HepG2 (cell line): ENCODE results near the gene SLC4A2. TPM values are rescaled to one million over a fixed set of nuclear protein-coding genes. Genes with fewer than 3 reads are reported as not detected.
A peak's percentile ranks its signal among the peaks of the same experiment; 100 is the strongest.

Source experiments
- ATRX ChIP-seq: sonication (generic); formaldehyde crosslinking; IDR thresholded peaks from 2 replicates; pipeline ENCODE4 v1.4.0; 2020; ENCODE audit warnings: missing genetic modification reagents, borderline replicate concordance
- ELF4 ChIP-seq: sonication (generic); formaldehyde crosslinking; IDR thresholded peaks from 2 replicates; pipeline ENCODE4 v1.5.0; 2020; ENCODE audit warnings: missing genetic modification reagents, mild to moderate bottlenecking, moderate library complexity, borderline replicate concordance
- HNRNPUL1 ChIP-seq: fragments of 200-400 bp; formaldehyde crosslinking; IDR thresholded peaks from 2 replicates; pipeline ENCODE4 v1.6.1; 2017; ENCODE audit warnings: low read depth, mild to moderate bottlenecking, low read length, moderate library complexity
- KAT2B ChIP-seq: fragments of 150-350 bp; IDR thresholded peaks from 2 replicates; pipeline ENCODE4 v1.6.1; 2014; ENCODE audit warnings: low read depth, low read length, borderline replicate concordance
- MAZ ChIP-seq, 2 experiments: sonication (generic) in 1 of 2; formaldehyde crosslinking in 1 of 2; IDR thresholded peaks; 2 replicates each; pipeline versions ENCODE4 v1.5.0 to v1.6.1; 2012 to 2020; ENCODE audit warnings: low read depth in 2 of 2, mild to moderate bottlenecking in 2 of 2, borderline replicate concordance in 1 of 2, improper control_type of control experiment in 1 of 2, low read length in 1 of 2, missing genetic modification reagents in 1 of 2, moderate library complexity in 1 of 2
- MED13 ChIP-seq: sonication (generic); formaldehyde crosslinking; IDR thresholded peaks from 2 replicates; pipeline ENCODE4 v1.5.0; 2020; ENCODE audit warnings: missing genetic modification reagents
- MTA1 ChIP-seq: sonication (generic); formaldehyde crosslinking; IDR thresholded peaks from 2 replicates; pipeline ENCODE4 v1.4.0; 2020; ENCODE audit warnings: missing genetic modification reagents, mild to moderate bottlenecking, borderline replicate concordance
- MYC ChIP-seq: sonication (generic); formaldehyde crosslinking; IDR thresholded peaks from 2 replicates; pipeline ENCODE4 v1.9.0; 2021; ENCODE audit warnings: missing genetic modification reagents, borderline replicate concordance
- NCOA2 ChIP-seq: sonication (generic); formaldehyde crosslinking; IDR thresholded peaks from 2 replicates; pipeline ENCODE4 v1.8.0; 2022; ENCODE audit warnings: inconsistent platforms
- POGZ ChIP-seq: sonication (generic); formaldehyde crosslinking; IDR thresholded peaks from 2 replicates; pipeline ENCODE4 v1.4.0; 2020; ENCODE audit warnings: mild to moderate bottlenecking, missing genetic modification reagents
- PPARG ChIP-seq: conservative IDR thresholded peaks from 2 replicates; pipeline ENCODE4 v1.6.1; 2016; ENCODE audit warnings: missing biosample characterization, missing genetic modification reagents
- SMC3 ChIP-seq: IDR thresholded peaks from 2 replicates; pipeline ENCODE4 v1.6.1; 2011; ENCODE audit warnings: low read length, improper control_type of control experiment
- SP4 ChIP-seq: sonication (generic); formaldehyde crosslinking; IDR thresholded peaks from 2 replicates; pipeline ENCODE4 v1.8.1; 2023; ENCODE audit warnings: mild to moderate bottlenecking, missing genetic modification reagents
- TBP ChIP-seq: sonication (generic); formaldehyde crosslinking; IDR thresholded peaks from 2 replicates; pipeline ENCODE4 v1.5.0; 2020; ENCODE audit warnings: missing genetic modification reagents
- TCF7 ChIP-seq: sonication (generic); IDR thresholded peaks from 2 replicates; pipeline ENCODE4 v1.6.1; 2016; ENCODE audit warnings: antibody characterized with exemption, low read depth
- ZBTB46 ChIP-seq: sonication (generic); formaldehyde crosslinking; IDR thresholded peaks from 2 replicates; pipeline ENCODE4 v1.4.0; 2020; ENCODE audit warnings: mild to moderate bottlenecking, missing genetic modification reagents, borderline replicate concordance
- ZNF180 ChIP-seq: sonication (generic); formaldehyde crosslinking; IDR thresholded peaks from 2 replicates; pipeline ENCODE4 v1.4.0; 2020; ENCODE audit warnings: low read depth, missing genetic modification reagents, borderline replicate concordance
- ZNF280D ChIP-seq: sonication (generic); formaldehyde crosslinking; IDR thresholded peaks from 2 replicates; pipeline ENCODE4 v1.5.1; 2020; ENCODE audit warnings: mild to moderate bottlenecking, missing genetic modification reagents
- ZNF468 ChIP-seq: sonication (generic); formaldehyde crosslinking; IDR thresholded peaks from 2 replicates; pipeline ENCODE4 v1.8.0; 2022; ENCODE audit warnings: mild to moderate bottlenecking, moderate library complexity, missing genetic modification reagents
- ZNF547 ChIP-seq: sonication (generic); formaldehyde crosslinking; IDR thresholded peaks from 2 replicates; pipeline ENCODE4 v1.5.1; 2020; ENCODE audit warnings: mild to moderate bottlenecking, missing genetic modification reagents
- ZSCAN22 ChIP-seq: sonication (generic); formaldehyde crosslinking; IDR thresholded peaks from 2 replicates; pipeline ENCODE4 v1.4.0; 2020; ENCODE audit warnings: mild to moderate bottlenecking, missing genetic modification reagents
- ZUFSP ChIP-seq: sonication (generic); formaldehyde crosslinking; IDR thresholded peaks from 2 replicates; pipeline ENCODE4 v1.9.0; 2021; ENCODE audit warnings: missing genetic modification reagents, mild to moderate bottlenecking, borderline replicate concordance
- polyA plus RNA-seq, 8 experiments: library from polyadenylated mRNA; depleted of rRNA in 3 of 8; stranded (reverse) in 7 of 8; unstranded in 1 of 8; fragments of >200 nt; fragmentation: Illumina TruSeq in 4 of 8; extraction: Trizol in 4 of 8; gene quantifications; 2 replicates each; pipeline versions ENCODE4 v1.2.1 to v1.2.3, GENCODE V29; 2011 to 2016; ENCODE audit warnings: low read depth in 4 of 8, missing spikeins in 1 of 8, mixed read lengths in 1 of 8; ENCODE audit not compliant: insufficient read depth in 1 of 8
- total RNA-seq, 5 experiments: library from RNA; depleted of rRNA; stranded (reverse); fragments of >200 nt; fragmentation: Illumina TruSeq; extraction: Trizol; gene quantifications; 2 replicates each; pipeline ENCODE4 v1.2.3, GENCODE V29; 2016; ENCODE audit warnings: low read depth in 1 of 5
- TF ChIP-seq, protein P1 (sequence below): fragments of 450-650 bp; IDR thresholded peaks from 2 replicates; pipeline ENCODE4 v1.6.1; 2017

The SLC4A2 gene
- total and polyA plus RNA-seq, 2 of the 13 experiments (the other 11 are each of a cell fraction or from before 2014, with no cell fraction given), result 51.9 to 73.4 TPM

GRCh38 chr7:151017953-151018420, 41.4 kb upstream of the SLC4A2 start (continued):
- 0 out of 2 replicates have a peak, but pooled peaks have one; percentile 43 for TF ChIP-seq POGZ (CRISPR knock-in tag)
- no peak for TF ChIP-seq ZNF468 (CRISPR knock-in tag)
- TF ChIP-seq PPARG (CRISPR knock-in tag), result no peak
- peak; percentile 30; the same call in 1 of the 2 replicates for TF ChIP-seq ZNF547
- no peak for TF ChIP-seq ZBTB46 (CRISPR knock-in tag)
- TF ChIP-seq, protein P1, sequence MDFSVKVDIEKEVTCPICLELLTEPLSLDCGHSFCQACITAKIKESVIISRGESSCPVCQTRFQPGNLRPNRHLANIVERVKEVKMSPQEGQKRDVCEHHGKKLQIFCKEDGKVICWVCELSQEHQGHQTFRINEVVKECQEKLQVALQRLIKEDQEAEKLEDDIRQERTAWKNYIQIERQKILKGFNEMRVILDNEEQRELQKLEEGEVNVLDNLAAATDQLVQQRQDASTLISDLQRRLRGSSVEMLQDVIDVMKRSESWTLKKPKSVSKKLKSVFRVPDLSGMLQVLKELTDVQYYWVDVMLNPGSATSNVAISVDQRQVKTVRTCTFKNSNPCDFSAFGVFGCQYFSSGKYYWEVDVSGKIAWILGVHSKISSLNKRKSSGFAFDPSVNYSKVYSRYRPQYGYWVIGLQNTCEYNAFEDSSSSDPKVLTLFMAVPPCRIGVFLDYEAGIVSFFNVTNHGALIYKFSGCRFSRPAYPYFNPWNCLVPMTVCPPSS, result no peak
- no peak for TF ChIP-seq SP4 (CRISPR knock-in tag)
- TF ChIP-seq KAT2B, result no peak
- no peak for TF ChIP-seq MED13
- no peak for TF ChIP-seq ATRX
- TF ChIP-seq HNRNPUL1, result no peak
- TF ChIP-seq TBP (CRISPR knock-in tag), result no peak
- no peak for TF ChIP-seq NCOA2 (CRISPR knock-in tag)
- no peak for TF ChIP-seq ZUFSP
- TF ChIP-seq TCF7, result no peak
- peak; percentile 57; the same call in 1 of the 2 replicates for TF ChIP-seq MTA1 (CRISPR knock-in tag)
- TF ChIP-seq ZNF280D, result no peak
- TF ChIP-seq MYC (CRISPR knock-in tag), result peak; percentile 43; the same call in 1 of the 2 replicates
- peak; percentile 40; the same call in 1 of the 2 replicates for TF ChIP-seq SMC3
- TF ChIP-seq ELF4, result no peak
- TF ChIP-seq ZSCAN22 (CRISPR knock-in tag), result no peak
- TF ChIP-seq MAZ (IDR thresholded peaks at IDR 0.05; ENCODE audit: borderline replicate concordance, low read depth, low read length), result peak; percentile 43; the same call in 1 of the 2 replicates
- no peak for TF ChIP-seq MAZ (CRISPR knock-in tag; IDR thresholded peaks at IDR 0.05; ENCODE audit: low read depth)
- TF ChIP-seq ZNF180, result no peak
